Breast epithelium (tissue), 4 donors: ENCODE measurements around the gene ANKRD34B. TPM values are rescaled to one million over a fixed set of nuclear protein-coding genes. Genes with fewer than 3 reads are reported as not detected.

Experiments
- DNase-seq, 2 donors: peaks; one replicate each; pipeline ENCODE4 v3.0.0-alpha.2; 2019; ENCODE audit warnings: low spot score in 2 of 2
- H3K27ac ChIP-seq, 2 donors: fragments of 200-600 bp; sonication (generic) in 1 of 2; one replicate each; pipeline ENCODE4 v1.5.1; 2016 to 2019; ENCODE audit warnings: mild to moderate bottlenecking in 1 of 2
- H3K27me3 ChIP-seq, 2 donors: fragments of 200-600 bp; sonication (generic) in 1 of 2; one replicate each; pipeline versions ENCODE4 v1.5.1 to v1.6.0; 2017 to 2019; ENCODE audit warnings: control low read depth in 1 of 2, mild to moderate bottlenecking in 1 of 2
- H3K36me3 ChIP-seq: fragments of 200-600 bp; one replicate; pipeline ENCODE4 v1.5.1; 2019
- H3K4me1 ChIP-seq, 2 donors: fragments of 200-600 bp; sonication (generic); one replicate each; pipeline ENCODE4 v1.5.1; 2016 to 2019; ENCODE audit warnings: control low read depth in 1 of 2
- H3K4me3 ChIP-seq, 3 donors: fragments of 200-600 bp; sonication (generic); 1 replicate in 2 of 3; 2 replicates in 1 of 3; pipeline ENCODE4 v1.5.1; 2016 to 2019; ENCODE audit warnings: mild to moderate bottlenecking in 3 of 3, moderate library complexity in 2 of 3
- H3K9me3 ChIP-seq, 2 donors: fragments of 200-600 bp; sonication (generic) in 1 of 2; one replicate each; pipeline ENCODE4 v1.5.1; 2016 to 2019; ENCODE audit warnings: control low read depth in 1 of 2
- CTCF ChIP-seq, 3 donors: fragments of 450-650 bp; IDR thresholded peaks; one replicate each; pipeline ENCODE4 v1.5.1; 2016 to 2017; ENCODE audit warnings: antibody characterized with exemption in 3 of 3, mild to moderate bottlenecking in 3 of 3, moderate library complexity in 3 of 3
- POLR2A ChIP-seq: fragments of 450-650 bp; IDR thresholded peaks from one replicate; pipeline ENCODE4 v1.6.1; 2016; ENCODE audit warnings: antibody characterized with exemption, mild to moderate bottlenecking, moderate library complexity
- POLR2AphosphoS5 ChIP-seq, 3 donors: sonication (generic); formaldehyde crosslinking; IDR thresholded peaks; one replicate each; pipeline ENCODE4 v1.6.1; 2017; ENCODE audit warnings: antibody characterized with exemption in 3 of 3
- intact Hi-C: fragments of 100-400 bp; cut with DNase I; formaldehyde crosslinking; loops from one replicate; pipeline ENCODE4 v1.15.1; 2023; ENCODE audit warnings: low total_unique reads
- total RNA-seq, 3 donors: library from RNA; depleted of rRNA; stranded (reverse); fragments of >200 nt; gene quantifications; one replicate each; pipeline ENCODE4 v1.1.0, GENCODE V29; 2016

ANKRD34B gene
- total RNA-seq, 3 donors from 2014 or later = not detected

GRCh38 chr5:80594810-80595209 is 24.7 kb upstream of the ANKRD34B start:
- intact Hi-C loops = no loop called here
- Histone ChIP-seq H3K27ac (no peak overlapping the region), H3K27me3 (no peaks in the 10 kb centered on the region), H3K4me3 (no peak overlapping the region), H3K36me3 (no peaks in the 10 kb centered on the region), H3K4me1 (no peaks in the 10 kb centered on the region), H3K9me3 (no peaks in the 10 kb centered on the region)
- DNase-seq = no peak
- TF ChIP-seq CTCF (IDR thresholded peaks at IDR 0.05) (no peak), POLR2AphosphoS5 (IDR thresholded peaks at IDR 0.05) (no peak), POLR2A (no peak)

- no peaks in the 10 kb centered on the region for H3K4me1 ChIP-seq
- H3K27me3 ChIP-seq = no peaks in the 10 kb centered on the region
- intact Hi-C loops = no loop called here
- TF ChIP-seq POLR2A (no peak), CTCF (IDR thresholded peaks at IDR 0.05) (no peak), POLR2AphosphoS5 (IDR thresholded peaks at IDR 0.05) (no peak)
- DNase-seq = no peak
- H3K27ac ChIP-seq = no peak overlapping the region
- no peaks in the 10 kb centered on the region for H3K36me3 ChIP-seq
- H3K4me3 ChIP-seq = no peak overlapping the region
- no peaks in the 10 kb centered on the region for H3K9me3 ChIP-seq
Measured at GRCh38 chr5:80592761-80593160, 22.7 kb upstream of the ANKRD34B start.

- TF ChIP-seq CTCF (IDR thresholded peaks at IDR 0.05) = no peak
- TF ChIP-seq POLR2AphosphoS5 (IDR thresholded peaks at IDR 0.05) = no peak
- TF ChIP-seq POLR2A = no peak
- no peak for DNase-seq
- no peaks in the 10 kb centered on the region for H3K4me1 ChIP-seq
- intact Hi-C loops = no loop called here
- no peaks in the 10 kb centered on the region for H3K36me3 ChIP-seq
- H3K9me3 ChIP-seq = no peaks in the 10 kb centered on the region
- H3K4me3 ChIP-seq = no peak overlapping the region
- H3K27me3 ChIP-seq = no peaks in the 10 kb centered on the region
- no peak overlapping the region for H3K27ac ChIP-seq
Measured at GRCh38 chr5:80592105-80592504, 22.0 kb upstream of the ANKRD34B start.

- Histone ChIP-seq H3K27ac (no peak overlapping the region), H3K36me3 (no peaks in the 10 kb centered on the region), H3K9me3 (no peaks in the 10 kb centered on the region), H3K27me3 (no peaks in the 10 kb centered on the region), H3K4me3 (no peak overlapping the region), H3K4me1 (no peaks in the 10 kb centered on the region)
- intact Hi-C loops = no loop called here
- TF ChIP-seq POLR2AphosphoS5 (IDR thresholded peaks at IDR 0.05) = no peak
- no peak for TF ChIP-seq POLR2A
- TF ChIP-seq CTCF (IDR thresholded peaks at IDR 0.05) = no peak
- no peak for DNase-seq
Measured at GRCh38 chr5:80591352-80591751, 21.3 kb upstream of the ANKRD34B start.

- no peak overlapping the region for H3K4me3 ChIP-seq
- no peak overlapping the region for H3K27ac ChIP-seq
- intact Hi-C loops = no loop called here
- TF ChIP-seq POLR2AphosphoS5 (IDR thresholded peaks at IDR 0.05) (no peak), POLR2A (no peak), CTCF (IDR thresholded peaks at IDR 0.05) (no peak)
- H3K27me3 ChIP-seq = no peaks in the 10 kb centered on the region
- no peaks in the 10 kb centered on the region for H3K4me1 ChIP-seq
- no peaks in the 10 kb centered on the region for H3K9me3 ChIP-seq
- DNase-seq = no peak
- H3K36me3 ChIP-seq = no peaks in the 10 kb centered on the region
Measured at GRCh38 chr5:80590766-80591165, 20.7 kb upstream of the ANKRD34B start.
